PC-3 (cell line): ENCODE results near the gene GLI3.

Experiments used
- CTCF ChIP-seq: fragments of 300-600 bp; sonication (generic); conservative IDR thresholded peaks from 2 replicates; pipeline ENCODE4 v1.5.1; 2017; ENCODE audit warnings: antibody characterized with exemption, low read depth, mild to moderate bottlenecking, low read length
- EZH2 ChIP-seq: fragments of 300-600 bp; sonication (generic); IDR thresholded peaks from one replicate; pipeline ENCODE4 v1.6.1; 2017; ENCODE audit warnings: antibody characterized with exemption, mild to moderate bottlenecking, low read length; ENCODE audit not compliant: unreplicated experiment
- EZH2phosphoT487 ChIP-seq: fragments of 300-600 bp; sonication (generic); IDR thresholded peaks from 2 replicates; pipeline ENCODE4 v1.6.1; 2018; ENCODE audit warnings: mild to moderate bottlenecking, antibody characterized with exemption, low read length, borderline replicate concordance

GRCh38 chr7:42139751-42140150 is 97.3 kb downstream of the GLI3 start:
- no peak for TF ChIP-seq EZH2
- TF ChIP-seq CTCF: no peak
- TF ChIP-seq EZH2phosphoT487: no peak
